ENCODE data around the gene RAET1L.

The RAET1L gene

GRCh38 chr6:150046943-150047342 is 21.6 kb upstream of the RAET1L start:
- H3K4me3 ChIP-seq (replicated peaks; ENCODE audit: low read depth, low read length): no peak overlapping the region
- TF ChIP-seq CTCF (IDR thresholded peaks at IDR 0.05; ENCODE audit: low read depth, low read length, missing control alignments): no peak

GRCh38 chr6:150044621-150045145 is 19.4 kb upstream of the RAET1L start:
- H3K4me3 ChIP-seq (replicated peaks; ENCODE audit: low read depth, low read length): no peak overlapping the region
- TF ChIP-seq CTCF (IDR thresholded peaks at IDR 0.05; ENCODE audit: low read depth, low read length, missing control alignments): no peak
- DNase-seq (ENCODE audit: extremely low read depth, low read depth): no peak

More at GRCh38 chr6:150046943-150047342, 21.6 kb upstream of the RAET1L start:
- no peak for DNase-seq (ENCODE audit: extremely low read depth, low read depth)

- no peak for TF ChIP-seq CTCF (IDR thresholded peaks at IDR 0.05; ENCODE audit: low read depth, low read length, missing control alignments)
- DNase-seq (ENCODE audit: extremely low read depth, low read depth): no peak
- H3K4me3 ChIP-seq (replicated peaks; ENCODE audit: low read depth, low read length): no peak overlapping the region
Measured at GRCh38 chr6:150043501-150044412, 18.4 kb upstream of the RAET1L start.

- no peak for DNase-seq (ENCODE audit: extremely low read depth, low read depth)
- no peak overlapping the region for H3K4me3 ChIP-seq (replicated peaks; ENCODE audit: low read depth, low read length)
- no peak for TF ChIP-seq CTCF (IDR thresholded peaks at IDR 0.05; ENCODE audit: low read depth, low read length, missing control alignments)
Measured at GRCh38 chr6:150043096-150043495, 17.8 kb upstream of the RAET1L start.

- no peak for TF ChIP-seq CTCF (IDR thresholded peaks at IDR 0.05; ENCODE audit: low read depth, low read length, missing control alignments)
- no peak for DNase-seq (ENCODE audit: extremely low read depth, low read depth)
- H3K4me3 ChIP-seq (replicated peaks; ENCODE audit: low read depth, low read length): no peak overlapping the region
Measured at GRCh38 chr6:150038202-150039062, 13.1 kb upstream of the RAET1L start.

GRCh38 chr6:150037526-150038201 is 12.3 kb upstream of the RAET1L start:
- no peak for TF ChIP-seq CTCF (IDR thresholded peaks at IDR 0.05; ENCODE audit: low read depth, low read length, missing control alignments)
- no peak overlapping the region for H3K4me3 ChIP-seq (replicated peaks; ENCODE audit: low read depth, low read length)
- DNase-seq (ENCODE audit: extremely low read depth, low read depth): no peak

Data from HFF-Myc (cell line).